Gastroesophageal sphincter (tissue), 4 donors: ENCODE results near the gene MMRN2. TPM values are rescaled to one million over a fixed set of nuclear protein-coding genes. Genes with fewer than 3 reads are reported as not detected.

Experiments used
- ATAC-seq: fragments of 150-250 bp; one replicate; pipeline ENCODE4 v1.9.1; 2016; ENCODE audit warnings: mild to moderate bottlenecking, moderate library complexity
- H3K27ac ChIP-seq, 4 donors: fragments of 200-600 bp; sonication (generic) in 3 of 4; 1 replicate in 3 of 4; 2 replicates in 1 of 4; pipeline ENCODE4 v1.5.1; 2016 to 2019
- H3K27me3 ChIP-seq: fragments of 200-600 bp; sonication (generic); one replicate; pipeline ENCODE4 v1.5.1; 2019
- H3K36me3 ChIP-seq, 2 donors: fragments of 200-600 bp; sonication (generic); one replicate each; pipeline ENCODE4 v1.5.1; 2019; ENCODE audit warnings: control low read depth in 1 of 2
- H3K4me1 ChIP-seq, 3 donors: fragments of 200-600 bp; sonication (generic); 1 replicate in 2 of 3; 2 replicates in 1 of 3; pipeline ENCODE4 v1.5.1; 2016 to 2019; ENCODE audit warnings: control low read depth in 2 of 3
- H3K4me3 ChIP-seq, 2 donors: fragments of 200-600 bp; sonication (generic); one replicate each; pipeline ENCODE4 v1.5.1; 2019; ENCODE audit warnings: mild to moderate bottlenecking in 1 of 2, moderate library complexity in 1 of 2
- H3K9me3 ChIP-seq, 3 donors: fragments of 200-600 bp; sonication (generic); one replicate each; pipeline ENCODE4 v1.5.1; 2017 to 2019; ENCODE audit warnings: control low read depth in 2 of 3
- CTCF ChIP-seq, 4 experiments: fragments of 200-600 bp in 2 of 4; fragments of 450-650 bp in 2 of 4; sonication (generic) in 1 of 4; IDR thresholded peaks; one replicate each; pipeline ENCODE4 v1.5.1; 2017 to 2019; ENCODE audit warnings: antibody characterized with exemption in 4 of 4, mild to moderate bottlenecking in 2 of 4, moderate library complexity in 2 of 4
- EP300 ChIP-seq: sonication (generic); formaldehyde crosslinking; IDR thresholded peaks from one replicate; pipeline ENCODE4 v1.6.1; 2017; ENCODE audit warnings: antibody characterized with exemption, mild to moderate bottlenecking
- POLR2A ChIP-seq, 2 donors: fragments of 450-650 bp; IDR thresholded peaks; one replicate each; pipeline ENCODE4 v1.6.1; 2017; ENCODE audit warnings: antibody characterized with exemption in 2 of 2, mild to moderate bottlenecking in 2 of 2, moderate library complexity in 1 of 2
- POLR2AphosphoS5 ChIP-seq: sonication (generic); formaldehyde crosslinking; IDR thresholded peaks from one replicate; pipeline ENCODE4 v1.6.1; 2017; ENCODE audit warnings: antibody characterized with exemption
- WGBS, 2 donors: methylation state at CpG; one replicate each; pipeline ENCODE4 v1.1.5; 2018; ENCODE audit warnings: low coverage in 1 of 2; 5-methylcytosine and 5-hydroxymethylcytosine counted together
- total RNA-seq, 4 donors: library from RNA; depleted of rRNA; stranded (reverse); fragments of >200 nt; gene quantifications; one replicate each; pipeline ENCODE4 v1.1.0, GENCODE V29; 2016

MMRN2 gene
- total RNA-seq, 4 donors from 2014 or later: 18.5 to 77.7 (median 42.2) TPM

DNA sequence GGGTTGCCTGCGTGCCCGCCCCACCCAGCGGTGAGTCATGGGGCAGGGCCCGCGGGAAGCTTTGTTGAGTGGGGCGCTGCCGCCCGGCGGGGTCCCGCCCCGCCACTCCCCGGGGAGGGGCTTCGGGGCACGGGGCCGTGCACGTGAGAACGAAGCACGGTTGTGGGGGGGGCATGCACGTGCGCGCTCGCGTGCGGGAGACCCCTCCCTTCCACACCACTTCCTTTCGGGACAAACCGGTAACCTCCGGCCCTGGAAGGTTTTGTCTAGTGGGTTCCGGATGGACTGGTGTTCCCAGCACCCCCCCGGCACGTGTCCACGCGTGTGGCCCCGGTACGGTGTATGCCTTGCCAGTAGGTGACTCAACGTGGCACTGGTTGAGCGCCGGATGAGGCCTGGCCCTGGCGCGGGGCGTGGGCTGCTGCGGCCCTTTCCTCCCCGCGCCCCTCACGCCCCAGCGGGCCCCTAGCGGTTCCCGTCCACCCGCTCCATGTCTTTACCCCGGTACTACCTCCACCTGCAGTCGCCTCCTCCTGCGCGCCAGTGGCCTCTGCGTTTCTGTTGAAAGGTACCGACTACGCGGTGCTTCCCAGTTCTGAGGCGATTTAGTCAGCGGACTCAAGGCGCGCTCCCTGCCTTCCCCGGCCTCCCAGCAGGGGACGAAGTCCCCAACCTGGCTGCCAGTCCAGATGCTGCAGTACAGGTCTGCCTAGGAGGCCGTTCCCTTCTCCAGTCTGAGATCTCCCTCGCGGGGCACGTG, 14.0 kb upstream of the MMRN2 start:
- H3K36me3 ChIP-seq: no peaks in the 10 kb centered on the region
- no peaks in the 10 kb centered on the region for H3K9me3 ChIP-seq
- H3K27ac ChIP-seq: peak overlapping the region; percentile 95 to 99 (median 98)
- H3K4me1 ChIP-seq: peaks cover 0 to 64% (median 31%) of the 10 kb centered on the region in 3 donors
- H3K27me3 ChIP-seq: no peaks in the 10 kb centered on the region
- TF ChIP-seq CTCF (IDR thresholded peaks at IDR 0.05) (peak in 2 of 4 experiments; percentile 30 to 31), EP300 (peak; percentile 70), POLR2A (IDR thresholded peaks at IDR 0.05) (no peak), POLR2AphosphoS5 (peak; percentile 97)
- ATAC-seq: peak; percentile 87
- peak overlapping the region; percentile 65 to 69 for H3K4me3 ChIP-seq
- 0% methylated on average over 2 of the region's 66 CpGs; no CpG with 5 or more reads in 1 of the 2 donors for WGBS, 2 donors

GRCh38 chr10:86970982-86971231, 13.5 kb upstream of the MMRN2 start:
- H3K9me3 ChIP-seq: no peaks in the 10 kb centered on the region
- peak overlapping the region; percentile 65 to 69 for H3K4me3 ChIP-seq
- ATAC-seq: peak; percentile 46
- peaks cover 0 to 69% (median 36%) of the 10 kb centered on the region in 3 donors for H3K4me1 ChIP-seq
- H3K27ac ChIP-seq: peak overlapping the region; percentile 95 to 99 (median 98)
- H3K27me3 ChIP-seq: no peaks in the 10 kb centered on the region
- WGBS, 2 donors: no CpG with 5 or more reads among the region's 20 CpGs
- no peak for TF ChIP-seq CTCF (IDR thresholded peaks at IDR 0.05)
- TF ChIP-seq EP300: no peak
- TF ChIP-seq POLR2A (IDR thresholded peaks at IDR 0.05): peak; percentile 98
- no peak for TF ChIP-seq POLR2AphosphoS5
- H3K36me3 ChIP-seq: no peaks in the 10 kb centered on the region

DNA sequence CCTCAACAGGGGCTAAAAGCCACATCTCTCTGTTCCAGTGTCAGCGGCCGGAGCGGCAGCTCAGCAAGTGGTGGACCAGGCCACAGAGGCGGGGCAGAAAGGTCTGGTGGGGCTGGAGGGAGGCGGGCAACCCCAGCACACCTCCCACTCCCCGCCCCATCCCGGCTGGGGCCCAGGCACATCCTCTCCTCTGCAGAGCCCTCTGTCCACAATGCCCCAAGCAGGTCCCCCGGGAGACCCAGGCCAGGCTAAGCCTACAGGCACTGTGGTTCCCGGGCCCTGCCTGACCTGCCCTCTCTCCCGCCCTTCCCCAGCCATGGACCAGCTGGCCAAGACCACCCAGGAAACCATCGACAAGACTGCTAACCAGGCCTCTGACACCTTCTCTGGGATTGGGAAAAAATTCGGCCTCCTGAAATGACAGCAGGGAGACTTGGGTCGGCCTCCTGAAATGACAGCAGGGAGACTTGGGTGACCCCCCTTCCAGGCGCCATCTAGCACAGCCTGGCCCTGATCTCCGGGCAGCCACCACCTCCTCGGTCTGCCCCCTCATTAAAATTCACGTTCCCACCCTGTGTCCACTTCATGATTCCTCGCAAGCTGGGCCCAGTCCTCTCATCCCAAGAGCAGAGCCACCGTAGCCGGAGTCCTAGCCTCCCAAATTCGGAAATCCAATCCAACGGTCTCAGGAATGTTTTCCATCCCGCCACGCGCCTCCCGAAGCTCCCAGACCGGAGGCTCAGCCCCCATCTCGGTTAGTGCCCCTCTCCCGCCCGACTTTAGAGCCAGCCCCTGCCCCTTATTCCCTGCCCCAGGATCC, 13.0 kb upstream of the MMRN2 start:
- ATAC-seq: peak; percentile 73
- H3K4me1 ChIP-seq: peaks cover 0 to 74% (median 41%) of the 10 kb centered on the region in 3 donors
- WGBS, 2 donors: 2 to 22% methylated on average over 7 to 9 of the region's 30 CpGs
- peak overlapping the region; percentile 65 to 69 for H3K4me3 ChIP-seq
- H3K27me3 ChIP-seq: no peaks in the 10 kb centered on the region
- H3K27ac ChIP-seq: peak overlapping the region; percentile 95 to 99 (median 98)
- TF ChIP-seq POLR2A (IDR thresholded peaks at IDR 0.05) (peak; percentile 78 to 84), EP300 (no peak), POLR2AphosphoS5 (peak; percentile 85)
- H3K9me3 ChIP-seq: no peaks in the 10 kb centered on the region
- no peaks in the 10 kb centered on the region for H3K36me3 ChIP-seq

DNA sequence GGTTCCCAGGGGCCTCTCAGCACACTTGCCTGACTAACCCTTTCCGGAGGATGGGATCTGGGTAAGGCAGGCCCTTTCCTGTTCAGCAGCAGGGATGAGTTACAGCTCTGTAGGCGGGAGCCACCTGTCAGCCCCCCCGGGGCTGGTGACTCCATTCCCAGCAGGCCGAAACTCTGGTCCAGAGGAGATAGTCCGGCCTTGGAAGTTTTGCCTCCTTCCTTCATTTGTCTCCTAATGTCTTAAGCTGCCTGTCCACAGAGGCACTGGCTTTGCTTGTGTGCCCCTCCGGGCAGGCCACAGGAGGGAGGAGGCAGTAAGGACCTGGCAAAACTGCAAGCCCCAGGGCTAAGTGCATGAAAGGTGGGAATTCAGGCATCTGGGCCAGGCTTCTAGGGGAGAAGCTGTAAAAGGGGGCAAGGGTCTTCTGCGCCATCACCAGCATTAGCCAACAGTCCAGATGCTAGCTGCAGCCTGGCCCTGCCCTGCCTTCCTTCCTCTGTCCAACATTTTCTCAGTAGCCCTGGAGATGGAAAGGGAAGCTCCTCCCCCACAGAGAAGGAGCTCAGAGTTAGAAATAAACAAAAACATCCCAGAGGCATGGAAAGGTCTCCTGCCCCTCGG, 12.1 kb upstream of the MMRN2 start:
- WGBS, 2 donors: 8% methylated on average over 2 of the region's 8 CpGs; no CpG with 5 or more reads in 1 of the 2 donors
- Histone ChIP-seq H3K9me3 (no peaks in the 10 kb centered on the region), H3K36me3 (no peaks in the 10 kb centered on the region), H3K27me3 (no peaks in the 10 kb centered on the region), H3K4me3 (peak overlapping the region; percentile 65 to 69), H3K27ac (peak overlapping the region; percentile 95 to 99 (median 98)), H3K4me1 (peaks cover 0 to 82% (median 41%) of the 10 kb centered on the region in 3 donors)
- no peak for ATAC-seq
- TF ChIP-seq EP300: no peak
- TF ChIP-seq CTCF (IDR thresholded peaks at IDR 0.05): no peak
- TF ChIP-seq POLR2AphosphoS5: no peak
- no peak for TF ChIP-seq POLR2A (IDR thresholded peaks at IDR 0.05)

GRCh38 chr10:86968994-86969355, 11.6 kb upstream of the MMRN2 start:
- Histone ChIP-seq H3K4me1 (peaks cover 0 to 82% (median 41%) of the 10 kb centered on the region in 3 donors), H3K27me3 (no peaks in the 10 kb centered on the region), H3K27ac (peak overlapping the region; percentile 95 to 99 (median 98)), H3K4me3 (peak overlapping the region; percentile 65 to 69), H3K36me3 (no peaks in the 10 kb centered on the region), H3K9me3 (no peaks in the 10 kb centered on the region)
- no peak for TF ChIP-seq EP300
- no peak for TF ChIP-seq POLR2AphosphoS5
- no peak for TF ChIP-seq POLR2A (IDR thresholded peaks at IDR 0.05)
- no peak for TF ChIP-seq CTCF (IDR thresholded peaks at IDR 0.05)
- no peak for ATAC-seq
- 19 to 47% methylated on average over 5 to 7 of the region's 9 CpGs for WGBS, 2 donors
